Measurements from ENCODE around the gene ZNF367.
"Not testable (repeated sequence)": the region's sequence is repeated elsewhere in the genome, so short reads cannot be mapped to it uniquely, and the experiment has no call there.

ZNF367 gene

GRCh38 chr9:96400132-96400910, 17.8 kb downstream of the ZNF367 start:
- no peak for DNase-seq (ENCODE audit: low read depth, low spot score)

- DNase-seq (ENCODE audit: low read depth, low spot score), result no peak
Measured at GRCh38 chr9:96399325-96399633, 18.9 kb downstream of the ZNF367 start.

DNA sequence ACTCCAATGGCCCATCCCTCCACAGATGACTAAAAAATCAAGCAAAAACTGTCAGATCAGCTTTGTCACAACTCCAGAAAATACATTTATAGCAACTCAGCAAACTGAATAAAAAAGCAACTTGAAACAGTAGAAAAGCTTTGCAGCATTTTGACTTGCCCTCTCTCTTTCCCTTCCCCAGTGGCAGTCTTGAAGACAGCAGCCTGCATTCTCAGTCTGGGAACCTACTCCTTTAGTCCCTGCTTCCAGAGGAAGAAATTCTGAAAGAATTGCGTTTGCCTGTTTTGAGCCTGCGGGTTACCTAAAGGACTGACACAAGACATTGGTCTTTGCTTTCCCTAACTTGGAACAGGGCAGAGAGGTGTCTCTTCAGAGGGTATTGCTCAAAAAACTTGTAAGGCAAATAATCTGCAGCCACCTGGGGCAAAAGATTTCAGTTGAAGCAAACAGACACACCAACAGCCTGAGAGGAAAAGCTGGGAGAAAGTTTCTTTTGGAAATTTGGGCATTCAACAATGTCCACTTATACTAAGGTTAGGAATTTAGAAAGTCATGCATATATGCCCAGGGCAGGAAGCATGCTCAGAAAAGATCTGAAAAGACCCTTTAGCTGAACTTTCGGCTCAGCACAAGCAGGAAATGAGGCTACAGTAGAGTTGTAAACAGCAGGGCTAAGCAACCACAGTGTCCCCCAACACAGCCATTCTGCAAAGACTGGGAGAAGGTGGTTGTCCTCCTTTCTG, 19.4 kb downstream of the ZNF367 start:
- DNase-seq (ENCODE audit: low read depth, low spot score), result no peak

DNA sequence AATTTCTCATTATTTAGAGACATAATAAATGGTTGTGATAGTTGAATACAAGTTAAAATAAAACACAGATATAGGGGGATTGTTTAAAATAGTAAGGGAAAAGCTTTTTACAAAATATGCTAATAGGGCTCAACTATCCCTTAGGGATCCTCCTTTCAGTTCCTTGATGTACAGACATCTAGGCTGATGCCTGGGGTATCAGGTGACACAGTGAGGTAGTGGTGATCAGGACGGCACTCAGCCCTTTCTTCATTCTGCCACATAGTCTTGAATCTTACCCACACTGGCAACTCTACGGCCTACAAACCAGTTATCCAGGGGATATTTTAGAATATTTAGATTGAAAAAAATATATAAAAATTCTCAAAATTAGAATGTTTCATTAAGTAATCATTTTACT, 22.2 kb downstream of the ZNF367 start:
- DNase-seq (ENCODE audit: low read depth, low spot score), result no peak

DNA sequence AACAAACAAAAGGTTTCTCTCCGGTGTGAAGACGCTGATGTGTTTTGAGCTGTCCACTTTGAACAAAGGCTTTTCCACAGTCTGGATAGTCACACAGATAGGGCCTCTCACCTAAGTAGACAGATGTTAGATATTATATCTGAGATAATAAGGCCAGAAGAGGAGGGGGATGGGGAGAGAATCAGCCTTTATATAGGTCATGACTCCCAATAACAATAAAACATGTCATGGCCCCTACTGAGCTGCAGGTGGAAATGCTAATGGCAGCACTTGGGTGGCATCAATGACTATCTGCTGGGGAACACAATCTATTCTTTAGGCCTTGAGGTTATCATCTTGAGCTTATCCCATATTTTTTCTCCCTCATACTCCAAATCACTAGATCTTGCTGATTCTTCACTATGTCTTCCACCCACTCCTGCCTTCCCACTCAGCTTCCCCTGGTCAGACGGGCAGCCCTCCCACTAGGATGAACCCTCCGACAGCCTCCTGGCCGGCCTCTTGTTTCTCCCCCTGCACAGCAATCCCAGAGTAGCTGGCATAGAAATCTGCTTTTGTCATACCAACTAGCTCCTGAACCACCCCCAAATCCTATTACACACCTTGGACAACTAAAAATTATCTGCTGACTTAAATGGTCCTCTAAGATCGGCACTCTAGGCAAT, 23.2 kb downstream of the ZNF367 start:
- no peak for DNase-seq (ENCODE audit: low read depth, low spot score)

DNA sequence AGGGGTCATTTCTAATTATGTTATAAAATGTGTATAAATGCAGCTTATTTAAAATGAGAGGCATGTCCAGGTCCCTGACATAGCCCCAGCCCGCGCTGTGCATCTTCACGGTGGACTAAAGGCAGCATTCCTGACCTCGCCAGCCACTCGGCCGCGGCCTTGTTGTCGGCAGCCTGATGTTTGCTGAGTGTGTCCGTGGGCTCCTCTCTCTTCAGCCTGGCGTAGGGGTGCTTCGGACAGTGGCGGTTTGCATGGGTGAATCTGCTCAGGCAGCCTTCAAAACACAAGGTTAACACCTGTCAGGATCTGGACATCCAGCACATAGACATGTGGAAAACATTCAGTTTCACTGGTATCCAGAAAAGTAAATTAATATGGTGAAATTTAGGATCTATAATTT, 25.9 kb downstream of the ZNF367 start:
- no peak for DNase-seq (ENCODE audit: low read depth, low spot score)

DNA sequence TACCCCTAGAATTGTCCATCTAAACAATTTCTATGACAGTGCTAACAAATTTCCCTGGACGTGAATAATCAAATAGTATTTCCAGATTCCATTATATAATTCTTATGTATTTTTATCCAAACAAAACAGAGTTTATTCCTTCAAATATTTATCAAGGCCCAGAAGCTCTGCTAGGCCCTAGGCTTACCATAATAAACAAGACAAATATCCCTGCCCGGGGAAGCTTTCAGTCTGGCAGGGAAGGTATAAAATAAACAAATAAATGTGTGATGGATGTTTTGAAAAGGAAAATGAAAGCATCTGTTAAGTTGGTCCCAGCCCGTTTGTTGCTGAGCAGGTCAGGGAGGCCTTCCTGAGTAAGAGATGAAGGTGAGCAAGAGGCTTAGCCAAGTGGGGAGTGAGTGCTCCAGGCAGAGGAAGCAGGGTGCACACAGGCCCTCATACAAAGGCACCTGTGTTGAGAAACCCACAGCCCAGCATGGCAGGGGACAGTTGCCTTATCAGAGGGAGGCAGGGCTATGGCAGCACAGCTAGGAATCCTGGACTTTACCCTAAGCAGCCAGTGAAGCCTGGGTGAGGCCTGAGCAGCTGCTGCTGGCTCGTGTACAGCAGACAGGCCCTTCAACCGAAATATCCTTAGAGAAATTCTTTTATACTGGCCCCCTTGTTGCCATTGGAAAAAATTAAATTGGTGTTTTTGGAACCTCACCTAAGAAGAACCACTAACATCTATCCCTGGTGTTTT, 27.0 kb downstream of the ZNF367 start:
- DNase-seq (ENCODE audit: low read depth, low spot score), result peak; percentile 41

- DNase-seq (ENCODE audit: low read depth, low spot score), result no peak
Measured at GRCh38 chr9:96388144-96388543, 30.0 kb downstream of the ZNF367 start.

DNA sequence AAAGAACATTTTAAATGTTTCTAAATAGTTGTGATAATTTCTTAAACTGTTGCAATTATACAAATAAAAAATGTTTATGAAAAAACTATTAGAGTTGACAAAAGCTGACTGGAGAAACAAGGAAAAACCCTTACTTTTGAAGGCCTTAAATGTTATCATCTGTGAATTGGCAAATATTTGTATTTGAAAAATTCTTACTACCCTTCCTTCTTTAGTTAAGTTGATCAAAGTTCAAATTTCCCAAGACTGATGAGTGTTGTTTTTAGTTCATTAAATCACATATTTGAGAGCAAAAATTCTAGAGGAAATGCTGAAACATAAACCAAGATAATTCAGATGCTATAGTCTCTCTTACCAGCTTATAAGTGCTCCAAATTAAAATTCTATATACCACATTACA, 32.0 kb downstream of the ZNF367 start:
- no peak for DNase-seq (ENCODE audit: low read depth, low spot score)

GRCh38 chr9:96383165-96383942, 34.8 kb downstream of the ZNF367 start, which contains the start of gene SLC35D2:
Gene SLC35D2 (minus strand): TSS chr9:96383711. CDS start chr9:96383634, 77 bp downstream.
- no peak for DNase-seq (ENCODE audit: low read depth, low spot score)

DNA sequence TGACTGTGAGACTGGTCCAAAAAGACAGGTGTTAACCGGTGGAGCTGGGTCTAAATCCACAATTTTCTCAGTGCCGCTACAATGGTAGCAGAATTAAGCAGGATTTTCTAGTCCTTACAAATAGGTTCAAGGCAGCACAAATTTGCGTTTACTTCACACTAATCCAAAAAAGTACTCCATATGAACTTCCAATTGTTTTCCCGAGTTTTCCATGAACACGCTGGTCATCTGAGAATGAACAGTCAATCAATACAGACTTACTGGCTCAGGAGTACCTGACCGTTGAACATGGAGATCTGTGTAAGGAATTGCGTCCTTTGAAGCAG, 35.4 kb downstream of the ZNF367 start:
- DNase-seq (ENCODE audit: low read depth, low spot score), result no peak

GRCh38 chr9:96382175-96382574, 36.0 kb downstream of the ZNF367 start:
- DNase-seq (ENCODE audit: low read depth, low spot score), result no peak

DNA sequence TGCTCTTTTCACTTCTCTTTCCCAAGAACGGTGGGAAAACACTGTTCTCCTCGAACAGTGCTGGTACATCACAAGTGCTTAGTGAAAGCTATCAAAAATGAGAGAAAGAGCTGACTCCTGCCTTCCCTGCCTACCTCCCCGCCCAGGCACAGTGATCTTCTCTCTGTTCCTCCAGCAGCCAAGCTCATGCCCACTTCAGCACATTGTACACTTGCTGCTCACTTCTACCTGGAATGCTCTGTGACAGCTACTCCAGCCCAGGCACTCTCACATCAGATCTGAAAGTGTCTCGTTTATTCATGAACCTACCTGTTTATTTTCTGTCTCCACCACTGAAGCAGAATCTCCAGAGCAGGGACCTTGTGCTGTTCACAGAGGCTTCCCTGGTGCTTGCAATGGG, 36.5 kb downstream of the ZNF367 start:
- no peak for DNase-seq (ENCODE audit: low read depth, low spot score)

- no peak for DNase-seq (ENCODE audit: low read depth, low spot score)
Measured at GRCh38 chr9:96381125-96381524, 37.0 kb downstream of the ZNF367 start.

DNA sequence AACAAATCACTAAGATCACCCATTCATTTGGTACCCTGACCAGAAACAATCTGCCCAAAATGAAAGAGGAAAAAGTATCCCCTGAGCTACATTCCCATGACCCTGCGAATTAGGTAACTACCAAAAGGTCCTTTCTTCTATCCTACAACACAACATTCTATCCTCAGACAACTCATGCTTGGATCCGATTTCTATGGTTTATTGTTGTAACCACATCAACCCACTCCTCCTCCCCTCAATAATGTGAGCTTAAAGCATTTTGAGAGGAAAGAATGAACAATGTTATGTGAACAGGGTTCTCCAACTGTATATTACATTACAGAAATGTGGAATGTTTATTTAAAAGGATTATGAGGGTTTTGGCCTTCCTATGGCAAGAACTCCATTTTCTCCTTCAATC, 38.7 kb downstream of the ZNF367 start:
- no peak for DNase-seq (ENCODE audit: low read depth, low spot score)

DNA sequence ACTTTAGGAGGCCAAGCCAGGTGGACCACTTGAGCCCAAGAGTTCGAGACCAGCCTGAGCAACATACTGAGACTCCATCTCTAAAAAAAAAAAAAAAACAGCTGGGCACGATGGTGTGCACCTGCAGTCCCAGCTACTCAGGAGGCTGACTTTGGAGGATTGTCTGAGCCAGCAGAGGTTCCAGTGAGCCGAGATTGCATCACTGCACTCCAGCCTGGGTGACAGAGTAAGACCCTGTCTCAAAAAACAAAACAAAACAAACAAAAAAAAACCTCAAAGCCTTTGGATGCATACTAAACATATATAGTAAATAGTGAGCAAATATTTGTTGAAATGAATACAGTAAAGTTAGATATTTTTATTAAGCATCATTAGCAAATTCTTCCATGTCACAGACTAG, 40.0 kb downstream of the ZNF367 start:
- DNase-seq (ENCODE audit: low read depth, low spot score), result no peak

DNA sequence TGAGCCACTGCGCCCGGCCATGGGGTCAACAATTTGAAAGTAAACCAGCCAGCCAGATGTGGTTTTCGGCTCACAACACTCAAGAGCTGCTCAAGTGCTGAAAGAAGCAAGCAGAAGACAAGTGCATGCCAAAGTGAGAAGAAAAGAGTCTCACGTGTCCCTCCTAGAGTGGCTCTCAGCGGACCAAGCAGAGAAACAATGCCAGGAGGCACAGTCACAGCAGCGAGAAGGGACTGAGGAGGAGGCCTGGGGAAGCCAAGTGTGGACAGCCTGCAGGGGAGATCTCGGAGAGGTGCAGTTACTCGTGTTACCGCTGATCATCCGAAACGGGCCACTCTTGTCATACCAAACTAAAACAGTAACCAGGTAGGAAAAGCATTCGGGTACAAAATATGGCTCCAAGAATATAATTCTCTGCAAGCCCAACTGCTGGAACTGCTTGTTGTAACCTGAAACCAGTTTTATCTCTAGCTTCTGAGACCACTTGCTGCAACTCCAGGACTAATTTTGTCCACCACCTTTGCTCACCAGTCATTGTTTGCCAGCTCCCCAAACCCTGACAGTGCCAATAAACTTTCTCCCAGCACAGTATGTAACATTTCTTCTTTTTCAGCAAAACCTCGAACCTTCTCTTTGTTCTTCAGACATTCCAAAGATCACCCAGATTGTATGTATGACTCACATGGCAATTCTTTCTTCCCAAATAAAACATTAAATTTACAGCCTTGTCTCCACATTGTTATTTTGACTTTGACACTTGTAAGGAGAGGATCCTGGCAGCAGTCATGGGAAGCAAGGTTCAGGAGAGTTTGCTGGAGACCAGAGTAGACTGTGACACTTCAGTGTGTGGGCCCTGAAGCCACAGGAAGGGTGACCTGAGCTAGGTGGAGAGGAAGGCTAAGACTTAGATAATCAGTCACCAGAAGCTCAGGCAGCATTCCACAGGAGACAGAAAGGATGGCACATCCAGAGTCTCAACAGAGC, 41.0 kb downstream of the ZNF367 start:
- no peak for DNase-seq (ENCODE audit: low read depth, low spot score)

- not testable (repeated sequence) for DNase-seq (ENCODE audit: low read depth, low spot score)
Measured at GRCh38 chr9:96375507-96375906, 42.7 kb downstream of the ZNF367 start.

- no peak for DNase-seq (ENCODE audit: low read depth, low spot score)
Measured at GRCh38 chr9:96367943-96368342, 50.2 kb downstream of the ZNF367 start.

All from smooth muscle cell of the brain vasculature (primary cell).